ENCODE results near the gene RTF2. TPM values are rescaled to one million over a fixed set of nuclear protein-coding genes. Genes with fewer than 3 reads are reported as not detected.
"Not testable (repeated sequence)": the region's sequence is repeated elsewhere in the genome, so short reads cannot be mapped to it uniquely, and the experiment has no call there.

The RTF2 gene
- total RNA-seq, 1 experiment from 2014 or later, result 99.1 TPM

- no peak overlapping the region for H3K27ac ChIP-seq (ENCODE audit: low read depth, low read length, poor library complexity, severe bottlenecking)
- peaks cover 8% of the 10 kb centered on the region for H3K4me1 ChIP-seq (ENCODE audit: insufficient read depth, low read length, poor library complexity, severe bottlenecking)
- ChIA-PET POLR2A (ENCODE audit: low non-redundant PET) (no interaction called here), CTCF (interaction anchor here (0.6 to 0.7 kb wide), 2 partner anchors 10 to 944 kb away, joined by 3 to 5 read pairs; no protein-coding TSS in a partner anchor)
- no peaks in the 10 kb centered on the region for H3K9me3 ChIP-seq (ENCODE audit: low read depth, low read length, poor library complexity, severe bottlenecking)
- H3K36me3 ChIP-seq (ENCODE audit: insufficient read depth, low read length, poor library complexity, severe bottlenecking), result no peaks in the 10 kb centered on the region
- no peak overlapping the region for H3K4me3 ChIP-seq (ENCODE audit: low read depth, low read length, poor library complexity, severe bottlenecking)
- no TSS peak for BruUV-seq (replicated peaks)
- intact Hi-C loops (cut with micrococcal nuclease; ENCODE audit: unreplicated experiment), result loop anchor here (5.0 kb wide), 3 partner anchors 72 to 797 kb away; partner anchors contain the start of genes RAE1 and TFAP2C
- no peak for TF ChIP-seq EZH2 (IDR thresholded peaks at IDR 0.05; ENCODE audit: borderline replicate concordance, low read depth, low read length, poor library complexity, severe bottlenecking)
- TF ChIP-seq, protein P1, sequence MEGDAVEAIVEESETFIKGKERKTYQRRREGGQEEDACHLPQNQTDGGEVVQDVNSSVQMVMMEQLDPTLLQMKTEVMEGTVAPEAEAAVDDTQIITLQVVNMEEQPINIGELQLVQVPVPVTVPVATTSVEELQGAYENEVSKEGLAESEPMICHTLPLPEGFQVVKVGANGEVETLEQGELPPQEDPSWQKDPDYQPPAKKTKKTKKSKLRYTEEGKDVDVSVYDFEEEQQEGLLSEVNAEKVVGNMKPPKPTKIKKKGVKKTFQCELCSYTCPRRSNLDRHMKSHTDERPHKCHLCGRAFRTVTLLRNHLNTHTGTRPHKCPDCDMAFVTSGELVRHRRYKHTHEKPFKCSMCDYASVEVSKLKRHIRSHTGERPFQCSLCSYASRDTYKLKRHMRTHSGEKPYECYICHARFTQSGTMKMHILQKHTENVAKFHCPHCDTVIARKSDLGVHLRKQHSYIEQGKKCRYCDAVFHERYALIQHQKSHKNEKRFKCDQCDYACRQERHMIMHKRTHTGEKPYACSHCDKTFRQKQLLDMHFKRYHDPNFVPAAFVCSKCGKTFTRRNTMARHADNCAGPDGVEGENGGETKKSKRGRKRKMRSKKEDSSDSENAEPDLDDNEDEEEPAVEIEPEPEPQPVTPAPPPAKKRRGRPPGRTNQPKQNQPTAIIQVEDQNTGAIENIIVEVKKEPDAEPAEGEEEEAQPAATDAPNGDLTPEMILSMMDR (conservative IDR thresholded peaks at IDR 0.05; ENCODE audit: low read depth, low read length), result no peak
- H3K27me3 ChIP-seq (replicated peaks; ENCODE audit: insufficient read depth, low read depth, low read length, poor library complexity), result peaks cover 12% of the 10 kb centered on the region
- peak; percentile 95 for DNase-seq (ENCODE audit: low spot score)
Observed at GRCh38 chr20:56554869-56555268, 86.4 kb downstream of the RTF2 start.

DNA sequence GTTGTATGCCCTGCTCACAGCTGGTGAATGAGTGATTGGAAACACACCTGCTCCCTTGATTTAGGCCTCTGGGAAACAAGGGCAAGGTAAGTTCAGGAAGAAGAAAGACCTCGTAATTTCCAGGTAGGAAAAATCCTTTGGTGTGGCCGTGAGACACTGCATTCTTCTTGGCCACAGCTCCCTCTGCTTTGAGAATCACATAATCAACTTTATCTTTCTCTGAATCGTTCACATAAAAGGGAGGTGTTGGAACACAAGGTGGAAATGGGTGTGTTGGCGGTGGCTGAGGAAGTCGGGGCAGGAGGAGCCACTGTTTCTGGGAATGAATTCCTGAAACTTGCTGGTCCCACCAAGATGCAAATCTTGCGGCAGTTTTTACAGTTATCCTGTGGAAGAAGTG lies 90.5 kb downstream of the RTF2 start:
- BruUV-seq (replicated peaks), result no TSS peak
- Histone ChIP-seq H3K27ac (ENCODE audit: low read depth, low read length, poor library complexity, severe bottlenecking) (no peak overlapping the region), H3K27me3 (replicated peaks; ENCODE audit: insufficient read depth, low read depth, low read length, poor library complexity) (peaks cover 12% of the 10 kb centered on the region), H3K36me3 (ENCODE audit: insufficient read depth, low read length, poor library complexity, severe bottlenecking) (no peaks in the 10 kb centered on the region), H3K4me3 (ENCODE audit: low read depth, low read length, poor library complexity, severe bottlenecking) (no peak overlapping the region), H3K4me1 (ENCODE audit: insufficient read depth, low read length, poor library complexity, severe bottlenecking) (peaks cover 8% of the 10 kb centered on the region), H3K9me3 (ENCODE audit: low read depth, low read length, poor library complexity, severe bottlenecking) (no peaks in the 10 kb centered on the region)
- POLR2A ChIA-PET (ENCODE audit: low non-redundant PET), result no interaction called here
- CTCF ChIA-PET, result no interaction called here
- intact Hi-C loops (cut with micrococcal nuclease; ENCODE audit: unreplicated experiment), result no loop called here
- TF ChIP-seq, protein P1 (conservative IDR thresholded peaks at IDR 0.05; ENCODE audit: low read depth, low read length), result no peak
- TF ChIP-seq EZH2 (IDR thresholded peaks at IDR 0.05; ENCODE audit: borderline replicate concordance, low read depth, low read length, poor library complexity, severe bottlenecking), result no peak
- DNase-seq (ENCODE audit: low spot score), result no peak

- CTCF ChIA-PET; H3K27ac ChIP-seq (ENCODE audit: low read depth, low read length, poor library complexity, severe bottlenecking); H3K4me3 ChIP-seq (ENCODE audit: low read depth, low read length, poor library complexity, severe bottlenecking); H3K4me1 ChIP-seq (ENCODE audit: insufficient read depth, low read length, poor library complexity, severe bottlenecking); BruUV-seq (replicated peaks); intact Hi-C loops (cut with micrococcal nuclease; ENCODE audit: unreplicated experiment); DNase-seq (ENCODE audit: low spot score); H3K9me3 ChIP-seq (ENCODE audit: low read depth, low read length, poor library complexity, severe bottlenecking); H3K27me3 ChIP-seq (replicated peaks; ENCODE audit: insufficient read depth, low read depth, low read length, poor library complexity); POLR2A ChIA-PET (ENCODE audit: low non-redundant PET); H3K36me3 ChIP-seq (ENCODE audit: insufficient read depth, low read length, poor library complexity, severe bottlenecking): not testable (repeated sequence)
Observed at GRCh38 chr20:56564526-56564925, 96.1 kb downstream of the RTF2 start.

- Histone ChIP-seq H3K9me3 (ENCODE audit: low read depth, low read length, poor library complexity, severe bottlenecking) (no peaks in the 10 kb centered on the region), H3K27ac (ENCODE audit: low read depth, low read length, poor library complexity, severe bottlenecking) (no peak overlapping the region), H3K4me1 (ENCODE audit: insufficient read depth, low read length, poor library complexity, severe bottlenecking) (no peaks in the 10 kb centered on the region), H3K4me3 (ENCODE audit: low read depth, low read length, poor library complexity, severe bottlenecking) (no peak overlapping the region), H3K36me3 (ENCODE audit: insufficient read depth, low read length, poor library complexity, severe bottlenecking) (no peaks in the 10 kb centered on the region), H3K27me3 (replicated peaks; ENCODE audit: insufficient read depth, low read depth, low read length, poor library complexity) (no peaks in the 10 kb centered on the region)
- no TSS peak for BruUV-seq (replicated peaks)
- TF ChIP-seq, protein P1 (conservative IDR thresholded peaks at IDR 0.05; ENCODE audit: low read depth, low read length), result no peak
- no peak for TF ChIP-seq EZH2 (IDR thresholded peaks at IDR 0.05; ENCODE audit: borderline replicate concordance, low read depth, low read length, poor library complexity, severe bottlenecking)
- no peak for DNase-seq (ENCODE audit: low spot score)
- ChIA-PET POLR2A (ENCODE audit: low non-redundant PET) (interaction anchor here (0.6 kb wide), 1 partner anchor 451 kb away, joined by 3 read pairs; no protein-coding TSS in a partner anchor), CTCF (no interaction called here)
- intact Hi-C loops (cut with micrococcal nuclease; ENCODE audit: unreplicated experiment), result no loop called here
Observed at GRCh38 chr20:56565511-56565910, 97.1 kb downstream of the RTF2 start.
